ENCODE data around the gene RAPSN. TPM values are rescaled to one million over a fixed set of nuclear protein-coding genes. Genes with fewer than 3 reads are reported as not detected.

Gene RAPSN
- total and polyA plus RNA-seq, 2 donors (not counting 3 experiments of a cell fraction or from before 2014, with no cell fraction given): 0.18 to 1.6 TPM

- dilution Hi-C loops (cut with MboI; ENCODE audit: extremely low pct_ligation_motif_present, low sequenced_read_pairs): no loop called here
- Histone ChIP-seq H3K27ac (ENCODE audit: insufficient read depth, low read depth, low read length) (no peak overlapping the region), H3K79me2 (ENCODE audit: control insufficient read depth, insufficient read depth, low read length) (peaks cover 13% of the 10 kb centered on the region), H3K9ac (replicated peaks; ENCODE audit: extremely low read depth, insufficient read depth, low read length) (no peak overlapping the region), H4K20me1 (replicated peaks; ENCODE audit: control insufficient read depth, extremely low read depth, insufficient read depth, low read length) (no peaks in the 10 kb centered on the region), H3K9me3 (replicated peaks; ENCODE audit: control insufficient read depth, insufficient read depth, low read length) (no peaks in the 10 kb centered on the region), H3K36me3 (ENCODE audit: control insufficient read depth in 2 of 2, extremely low read depth in 1 of 2, insufficient read depth in 2 of 2, low read length in 2 of 2) (peaks cover 0 to 5% of the 10 kb centered on the region in 2 experiments), H3K4me2 (ENCODE audit: insufficient read depth, low read length) (no peak overlapping the region), H3K4me1 (ENCODE audit: control insufficient read depth, extremely low read depth, insufficient read depth, low read length) (peaks cover 20% of the 10 kb centered on the region), H3K4me3 (replicated peaks in 1 of 3; ENCODE audit: insufficient read depth in 1 of 3, low read depth in 1 of 3, low read length in 3 of 3) (no peak overlapping the region), H3K9me1 (replicated peaks; ENCODE audit: control insufficient read depth, extremely low read depth, insufficient read depth, low read length) (no peaks in the 10 kb centered on the region), H3K27me3 (ENCODE audit: control insufficient read depth in 2 of 2, insufficient read depth in 2 of 2, low read length in 2 of 2) (no peaks in the 10 kb centered on the region), H2AFZ (ENCODE audit: low read depth, low read length) (no peak overlapping the region)
- FAIRE-seq (no peak), DNase-seq (ENCODE audit: low read depth, low spot score) (no peak)
- intact Hi-C loops (cut with micrococcal nuclease): no loop called here
- TF ChIP-seq, protein P1, sequence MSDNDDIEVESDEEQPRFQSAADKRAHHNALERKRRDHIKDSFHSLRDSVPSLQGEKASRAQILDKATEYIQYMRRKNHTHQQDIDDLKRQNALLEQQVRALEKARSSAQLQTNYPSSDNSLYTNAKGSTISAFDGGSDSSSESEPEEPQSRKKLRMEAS (IDR thresholded peaks at IDR 0.05; ENCODE audit: insufficient read depth, insufficient read length): no peak
- TF ChIP-seq GATA2 (IDR thresholded peaks at IDR 0.05; ENCODE audit: insufficient read depth, insufficient read length, low read depth, low read length) (no peak), POLR2A (IDR thresholded peaks at IDR 0.05; ENCODE audit: low read depth, low read length) (no peak), POLR2AphosphoS5 (IDR thresholded peaks at IDR 0.05; ENCODE audit: insufficient read depth, low read depth, low read length) (no peak), FOS (IDR thresholded peaks at IDR 0.05; ENCODE audit: borderline replicate concordance, insufficient read depth, low read length) (no peak), MYC (IDR thresholded peaks at IDR 0.05; ENCODE audit: low read depth, low read length) (no peak), EZH2 (IDR thresholded peaks at IDR 0.05; ENCODE audit: borderline replicate concordance, low read depth, low read length, severe bottlenecking) (no peak), JUN (IDR thresholded peaks at IDR 0.05; ENCODE audit: borderline replicate concordance, insufficient read depth, insufficient read length, low read depth) (no peak), CTCF (IDR thresholded peaks at IDR 0.05; ENCODE audit: extremely low read depth in 1 of 2, insufficient read depth in 1 of 2, low read depth in 1 of 2, low read length in 2 of 2) (no peak)
- POLR2A ChIA-PET: no interaction called here
- BruUV-seq (replicated peaks): no TSS peak
- CTCF ChIA-PET: interaction anchor here (1.1 to 2.1 kb wide), 2 partner anchors 12 to 87 kb away, joined by 3 to 4 read pairs; no protein-coding TSS in a partner anchor
Measured at GRCh38 chr11:47461876-47462275, 12.9 kb upstream of the RAPSN start.

Measured in endothelial cell of umbilical vein (primary cell).